MCF 10A (cell line): ENCODE measurements around the gene PXK. TPM values are rescaled to one million over a fixed set of nuclear protein-coding genes. Genes with fewer than 3 reads are reported as not detected.

ENCODE experiments used
- BruUV-seq: library from RNA; stranded (reverse); fragments of 400-500 nt; replicated peaks from 2 replicates; lab custom pipeline; 2021; lab: Mats Ljungman, UMichigan
- CTCF ChIA-PET: fragments of 300-600 bp; sonication (Branson Sonifier 250); formaldehyde crosslinking; extraction: SDS; loops from one replicate; lab custom pipeline; 2021; ENCODE audit warnings: antibody characterized with exemption, inconsistent platforms; lab: Yijun Ruan, JAX
- POLR2A ChIA-PET: fragments of 300-600, 350-650 bp; sonication (Branson Sonifier 250); formaldehyde crosslinking; extraction: SDS; loops from one replicate; lab custom pipeline; 2020; ENCODE audit warnings: antibody characterized with exemption, inconsistent platforms; lab: Yijun Ruan, JAX
- DNase-seq: peaks from one replicate; pipeline ENCODE4 v3.0.0-alpha.2; 2018; ENCODE audit not compliant: unreplicated experiment
- H3K27ac Mint-ChIP-seq: one replicate; pipeline ENCODE4 v1.8.0; 2022; ENCODE audit warnings: mild to moderate bottlenecking, low read depth, mixed read lengths; ENCODE audit not compliant: unreplicated experiment
- H3K27me3 Mint-ChIP-seq: one replicate; pipeline ENCODE4 v1.8.0; 2022; ENCODE audit warnings: mixed read lengths; ENCODE audit not compliant: insufficient read depth, unreplicated experiment
- H3K36me3 Mint-ChIP-seq: one replicate; pipeline ENCODE4 v1.8.0; 2022; ENCODE audit warnings: mild to moderate bottlenecking, moderate library complexity, mixed read lengths; ENCODE audit not compliant: insufficient read depth, unreplicated experiment
- H3K4me1 Mint-ChIP-seq: one replicate; pipeline ENCODE4 v1.8.0; 2022; ENCODE audit warnings: mixed read lengths; ENCODE audit not compliant: insufficient read depth, unreplicated experiment
- H3K4me3 Mint-ChIP-seq: one replicate; pipeline ENCODE4 v1.8.0; 2022; ENCODE audit warnings: mild to moderate bottlenecking, moderate library complexity, mixed read lengths; ENCODE audit not compliant: unreplicated experiment
- H3K9me3 Mint-ChIP-seq: one replicate; pipeline ENCODE4 v1.8.0; 2022; ENCODE audit warnings: mixed read lengths; ENCODE audit not compliant: unreplicated experiment
- intact Hi-C: fragments of 100-400 bp; cut with micrococcal nuclease; formaldehyde crosslinking; loops from 2 replicates; pipeline ENCODE4 v1.14.1; 2022
- total RNA-seq: library from RNA; stranded (reverse); gene quantifications from 2 replicates; pipeline ENCODE4 v1.2.3, GENCODE V29; 2022
- TF ChIP-seq, protein P1 (sequence below): fragments of 200-600 bp; IDR thresholded peaks from one replicate; pipeline ENCODE4 v1.8.0; 2022; ENCODE audit warnings: antibody characterized with exemption, mild to moderate bottlenecking; ENCODE audit not compliant: unreplicated experiment

Gene PXK
- total RNA-seq, 1 experiment from 2014 or later, result 62.2 TPM

DNA sequence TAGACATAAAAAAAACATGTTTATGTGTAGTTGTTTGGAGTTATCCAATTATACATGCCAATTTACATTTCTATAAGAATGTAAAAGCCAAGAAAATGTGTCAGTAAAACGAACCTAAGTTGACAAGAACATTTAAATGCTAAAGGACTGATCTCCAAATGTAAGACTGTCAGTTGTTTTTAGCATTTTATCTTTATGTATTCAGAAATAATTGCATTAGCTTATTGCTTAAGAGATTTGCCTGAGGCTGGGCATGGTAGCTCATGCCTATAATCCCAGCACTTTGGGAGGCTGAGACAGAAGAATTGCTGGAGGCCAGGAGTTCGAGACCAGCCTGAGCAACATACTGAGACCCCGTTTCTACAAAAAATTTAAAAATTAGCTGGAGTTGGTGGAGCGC lies 26.9 kb downstream of the PXK start:
- Mint-ChIP-seq H3K4me3 (no peak overlapping the region), H3K4me1 (peaks cover 5% of the 10 kb centered on the region), H3K36me3 (peaks cover 5% of the 10 kb centered on the region), H3K27me3 (no peaks in the 10 kb centered on the region), H3K27ac (no peak overlapping the region), H3K9me3 (no peaks in the 10 kb centered on the region)
- intact Hi-C loops, result no loop called here
- ChIA-PET POLR2A (no interaction called here), CTCF (interaction anchor here (0.5 to 1.0 kb wide), 4 partner anchors 26 to 830 kb away, joined by 3 to 4 read pairs (median 4); no protein-coding TSS in a partner anchor)
- TF ChIP-seq, protein P1, sequence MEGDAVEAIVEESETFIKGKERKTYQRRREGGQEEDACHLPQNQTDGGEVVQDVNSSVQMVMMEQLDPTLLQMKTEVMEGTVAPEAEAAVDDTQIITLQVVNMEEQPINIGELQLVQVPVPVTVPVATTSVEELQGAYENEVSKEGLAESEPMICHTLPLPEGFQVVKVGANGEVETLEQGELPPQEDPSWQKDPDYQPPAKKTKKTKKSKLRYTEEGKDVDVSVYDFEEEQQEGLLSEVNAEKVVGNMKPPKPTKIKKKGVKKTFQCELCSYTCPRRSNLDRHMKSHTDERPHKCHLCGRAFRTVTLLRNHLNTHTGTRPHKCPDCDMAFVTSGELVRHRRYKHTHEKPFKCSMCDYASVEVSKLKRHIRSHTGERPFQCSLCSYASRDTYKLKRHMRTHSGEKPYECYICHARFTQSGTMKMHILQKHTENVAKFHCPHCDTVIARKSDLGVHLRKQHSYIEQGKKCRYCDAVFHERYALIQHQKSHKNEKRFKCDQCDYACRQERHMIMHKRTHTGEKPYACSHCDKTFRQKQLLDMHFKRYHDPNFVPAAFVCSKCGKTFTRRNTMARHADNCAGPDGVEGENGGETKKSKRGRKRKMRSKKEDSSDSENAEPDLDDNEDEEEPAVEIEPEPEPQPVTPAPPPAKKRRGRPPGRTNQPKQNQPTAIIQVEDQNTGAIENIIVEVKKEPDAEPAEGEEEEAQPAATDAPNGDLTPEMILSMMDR, result no peak
- no TSS peak for BruUV-seq
- DNase-seq, result no peak

GRCh38 chr3:58361866-58362265 lies 29.2 kb downstream of the PXK start:
- Mint-ChIP-seq H3K9me3 (no peaks in the 10 kb centered on the region), H3K27ac (no peak overlapping the region), H3K36me3 (peaks cover 5% of the 10 kb centered on the region), H3K27me3 (no peaks in the 10 kb centered on the region), H3K4me3 (no peak overlapping the region), H3K4me1 (no peaks in the 10 kb centered on the region)
- TF ChIP-seq, protein P1, result no peak
- intact Hi-C loops, result no loop called here
- no peak for DNase-seq
- POLR2A ChIA-PET, result no interaction called here
- CTCF ChIA-PET, result no interaction called here
- no TSS peak for BruUV-seq

- BruUV-seq, result TSS peak; percentile 4
- CTCF ChIA-PET, result interaction anchor here (0.6 to 1.2 kb wide), 2 partner anchors 33 to 165 kb away, joined by 3 to 4 read pairs; no protein-coding TSS in a partner anchor
- no peaks in the 10 kb centered on the region for H3K4me1 Mint-ChIP-seq
- no peaks in the 10 kb centered on the region for H3K9me3 Mint-ChIP-seq
- TF ChIP-seq, protein P1, result no peak
- intact Hi-C loops, result no loop called here
- H3K36me3 Mint-ChIP-seq, result peaks cover 5% of the 10 kb centered on the region
- DNase-seq, result no peak
- POLR2A ChIA-PET, result no interaction called here
- H3K27ac Mint-ChIP-seq, result no peak overlapping the region
- no peak overlapping the region for H3K4me3 Mint-ChIP-seq
- no peaks in the 10 kb centered on the region for H3K27me3 Mint-ChIP-seq
These were observed 34.0 kb downstream of the PXK start for GRCh38 chr3:58366699-58367098.

GRCh38 chr3:58369038-58369437 lies 36.3 kb downstream of the PXK start:
- ChIA-PET CTCF (interaction anchor here (0.8 to 1.1 kb wide), 3 partner anchors 10 to 46 kb away, joined by 3 read pairs; no protein-coding TSS in a partner anchor), POLR2A (no interaction called here)
- H3K4me3 Mint-ChIP-seq, result no peak overlapping the region
- H3K9me3 Mint-ChIP-seq, result no peaks in the 10 kb centered on the region
- BruUV-seq, result no TSS peak
- no peak overlapping the region for H3K27ac Mint-ChIP-seq
- TF ChIP-seq, protein P1, result no peak
- H3K36me3 Mint-ChIP-seq, result peaks cover 22% of the 10 kb centered on the region
- no peaks in the 10 kb centered on the region for H3K4me1 Mint-ChIP-seq
- intact Hi-C loops, result no loop called here
- no peaks in the 10 kb centered on the region for H3K27me3 Mint-ChIP-seq
- no peak for DNase-seq
